SK-N-SH (cell line): ENCODE results near the gene CACYBP. TPM values are rescaled to one million over a fixed set of nuclear protein-coding genes. Genes with fewer than 3 reads are reported as not detected.
A peak's percentile ranks its signal among the peaks of the same experiment; 100 is the strongest.

Experiments used
- CTCF ChIA-PET: fragments of 300-600, 350-600 bp; formaldehyde crosslinking; extraction: SDS; loops from one replicate; lab custom pipeline; 2021; lab: Yijun Ruan, JAX
- POLR2A ChIA-PET: fragments of 350-600 bp; sonication (Branson Sonifier 250); formaldehyde crosslinking; extraction: SDS; loops from one replicate; lab custom pipeline; 2020; ENCODE audit warnings: antibody characterized with exemption, inconsistent platforms; lab: Yijun Ruan, JAX
- DNase-seq: peaks from one replicate; pipeline ENCODE4 v3.0.0; 2012
- H2AFZ ChIP-seq: fragments of 200-600 bp; sonication (generic); 2 replicates; pipeline ENCODE4 v1.8.1; 2016; ENCODE audit warnings: antibody characterized with exemption, mild to moderate bottlenecking, low read depth
- H3F3A ChIP-seq: fragments of 200-600 bp; sonication (generic); replicated peaks from 2 replicates; pipeline ENCODE3; 2016; ENCODE audit warnings: antibody characterized with exemption, mild to moderate bottlenecking; ENCODE audit not compliant: insufficient read depth
- H3K27ac ChIP-seq, 2 experiments: fragments of 200-500 bp in 1 of 2; fragments of 200-600 bp in 1 of 2; sonication (Bioruptor generic) in 1 of 2; sonication (generic), shearing (Covaris generic) in 1 of 2; 2 replicates each; pipeline versions ENCODE4 v1.5.1 to v1.6.1; 2014 to 2016; ENCODE audit warnings: low read depth in 2 of 2, inconsistent platforms in 1 of 2, low read length in 1 of 2, mild to moderate bottlenecking in 1 of 2, mixed read lengths in 1 of 2
- H3K27me3 ChIP-seq: fragments of 200-600 bp; sonication (generic), shearing (Covaris generic); 2 replicates; pipeline ENCODE4 v1.6.1; 2016; ENCODE audit warnings: mixed run types; ENCODE audit not compliant: insufficient read depth
- H3K36me3 ChIP-seq, 2 experiments: fragments of 200-500 bp in 1 of 2; fragments of 200-600 bp in 1 of 2; sonication (Bioruptor generic) in 1 of 2; sonication (generic) in 1 of 2; replicated peaks in 1 of 2; 2 replicates each; pipeline versions ENCODE3 to v1.5.1; 2014 to 2016; ENCODE audit warnings: low read length in 1 of 2, mild to moderate bottlenecking in 1 of 2; ENCODE audit not compliant: insufficient read depth in 2 of 2, control insufficient read depth in 1 of 2
- H3K4me1 ChIP-seq, 2 experiments: fragments of 200-500 bp in 1 of 2; fragments of 200-600 bp in 1 of 2; sonication (Bioruptor generic) in 1 of 2; sonication (generic), shearing (Covaris generic) in 1 of 2; 2 replicates each; pipeline versions ENCODE4 v1.5.1 to v1.6.1; 2014 to 2016; ENCODE audit warnings: low read depth in 1 of 2, low read length in 1 of 2, mixed run types in 1 of 2; ENCODE audit not compliant: insufficient read depth in 2 of 2, control insufficient read depth in 1 of 2
- H3K4me2 ChIP-seq: fragments of 200-600 bp; sonication (generic), shearing (Covaris generic); 2 replicates; pipeline ENCODE4 v1.6.1; 2017; ENCODE audit warnings: mixed run types
- H3K4me3 ChIP-seq, 2 experiments: fragments of 200-500 bp in 1 of 2; fragments of 200-600 bp in 1 of 2; sonication (Bioruptor generic) in 1 of 2; sonication (generic), shearing (Covaris generic) in 1 of 2; 2 replicates each; pipeline versions ENCODE4 v1.5.1 to v1.8.1; 2014 to 2016; ENCODE audit warnings: low read depth in 2 of 2, inconsistent platforms in 1 of 2, low read length in 1 of 2, mild to moderate bottlenecking in 1 of 2, mixed read lengths in 1 of 2, moderate library complexity in 1 of 2
- H3K79me2 ChIP-seq: fragments of 200-600 bp; sonication (generic); 2 replicates; pipeline ENCODE4 v1.8.1; 2017; ENCODE audit warnings: mild to moderate bottlenecking; ENCODE audit not compliant: insufficient read depth
- H3K9ac ChIP-seq: fragments of 200-600 bp; sonication (generic); 2 replicates; pipeline ENCODE4 v1.6.1; 2017; ENCODE audit warnings: mixed run types
- H3K9me2 ChIP-seq: fragments of 200-600 bp; sonication (generic); 2 replicates; pipeline ENCODE4 v1.6.1; 2017; ENCODE audit warnings: mixed run types
- H3K9me3 ChIP-seq: fragments of 200-600 bp; sonication (generic); 2 replicates; pipeline ENCODE4 v1.6.1; 2017; ENCODE audit warnings: mixed run types, mild to moderate bottlenecking, moderate library complexity
- H4K20me1 ChIP-seq: fragments of 200-600 bp; sonication (generic); 2 replicates; pipeline ENCODE4 v1.6.1; 2017; ENCODE audit warnings: mild to moderate bottlenecking, mixed run types; ENCODE audit not compliant: insufficient read depth
- ELF1 ChIP-seq: IDR thresholded peaks from 2 replicates; pipeline ENCODE4 v1.4.0; 2012
- EZH2phosphoT487 ChIP-seq: fragments of 200-600 bp; sonication (generic); IDR thresholded peaks from 2 replicates; pipeline ENCODE4 v1.6.1; 2017; ENCODE audit warnings: low read depth, mixed run types, mild to moderate bottlenecking, antibody characterized with exemption, moderate library complexity, borderline replicate concordance
- GABPA ChIP-seq: IDR thresholded peaks from 2 replicates; pipeline ENCODE4 v1.4.0; 2012; ENCODE audit warnings: low read depth, mild to moderate bottlenecking
- IRF3 ChIP-seq: fragments of 150-350 bp; IDR thresholded peaks from 2 replicates; pipeline ENCODE4 v1.6.1; 2016; ENCODE audit warnings: mild to moderate bottlenecking, low read depth, low read length
- MAX ChIP-seq: IDR thresholded peaks from 2 replicates; pipeline ENCODE4 v1.4.0; 2012; ENCODE audit warnings: low read depth
- MEF2A ChIP-seq: IDR thresholded peaks from 2 replicates; pipeline ENCODE4 v1.4.0; 2012; ENCODE audit warnings: low read depth, borderline replicate concordance
- PBX3 ChIP-seq: IDR thresholded peaks from 2 replicates; pipeline ENCODE4; 2012
- POLR2AphosphoS5 ChIP-seq: IDR thresholded peaks from 2 replicates; pipeline ENCODE4 v1.6.1; 2012; ENCODE audit warnings: low read depth, low read length
- RCOR1 ChIP-seq: fragments of 150-350 bp; IDR thresholded peaks from 2 replicates; pipeline ENCODE4 v1.6.1; 2017; ENCODE audit warnings: antibody characterized with exemption, low read length
- ZBTB33 ChIP-seq: IDR thresholded peaks from 2 replicates; pipeline ENCODE4 v1.4.0; 2012; ENCODE audit warnings: low read depth, borderline replicate concordance
- WGBS: methylation state at CpG from one replicate; pipeline ENCODE4 v1.1.6; 2017; ENCODE audit warnings: low lambda C conversion rate; 5-methylcytosine and 5-hydroxymethylcytosine counted together
- polyA plus RNA-seq, 3 experiments: library from polyadenylated mRNA; depleted of rRNA; stranded (reverse); fragments of >200 nt; gene quantifications; 2 replicates each; pipeline ENCODE4 v1.2.3, GENCODE V29; 2012

Gene CACYBP
- polyA plus RNA-seq, 1 of the 3 experiments (the other 2 are of a cell fraction), result 56.2 TPM

- 92% methylated on average over 5 of the region's 5 CpGs for WGBS
- no peak overlapping the region; the same call in 1 of the 2 replicates for H3K4me2 ChIP-seq
- CTCF ChIA-PET, result interaction anchor here (0.8 to 1.1 kb wide), 3 partner anchors 8 to 219 kb away, joined by 3 to 4 read pairs (median 3); no protein-coding TSS in a partner anchor
These were observed 10.1 kb upstream of the CACYBP start for GRCh38 chr1:174989536-174990220.

More at GRCh38 chr1:174989536-174990220, 10.1 kb upstream of the CACYBP start:
- H3F3A ChIP-seq, result peaks cover 4% of the 10 kb centered on the region
- no peaks in the 10 kb centered on the region for H3K9me3 ChIP-seq
- H3K9ac ChIP-seq, result no peak overlapping the region
- POLR2A ChIA-PET, result interaction anchor here (0.7 to 0.9 kb wide), 2 partner anchors 10 to 15 kb away, joined by 4 to 5 read pairs; partner anchors contain the start of gene CACYBP
- peak overlapping the region; percentile 69; the same call in 1 of the 2 replicates for H2AFZ ChIP-seq
- H3K9me2 ChIP-seq, result no peaks in the 10 kb centered on the region
- TF ChIP-seq PBX3 (no peak), MEF2A (no peak), POLR2AphosphoS5 (no peak), ELF1 (no peak), MAX (no peak), GABPA (no peak), EZH2phosphoT487 (no peak), IRF3 (no peak), RCOR1 (no peak), ZBTB33 (no peak)
- H3K4me3 ChIP-seq, result no peak overlapping the region
- peaks cover 4 to 6% of the 10 kb centered on the region in 2 experiments for H3K36me3 ChIP-seq
- no peaks in the 10 kb centered on the region for H3K27me3 ChIP-seq
- H3K79me2 ChIP-seq, result no peaks in the 10 kb centered on the region
- no peaks in the 10 kb centered on the region; a peak in 1 of 4 replicates for H3K4me1 ChIP-seq
- H3K27ac ChIP-seq, result peak overlapping the region; percentile 38 to 69; a peak in 2 of 4 replicates
- no peaks in the 10 kb centered on the region for H4K20me1 ChIP-seq
- no peak for DNase-seq
